ENCODE data around the gene ZNF280D. TPM values are rescaled to one million over a fixed set of nuclear protein-coding genes. Genes with fewer than 3 reads are reported as not detected.
A peak's percentile ranks its signal among the peaks of the same experiment; 100 is the strongest.
"Not testable (repeated sequence)": the region's sequence is repeated elsewhere in the genome, so short reads cannot be mapped to it uniquely, and the experiment has no call there.

Gene ZNF280D
- total RNA-seq, 2 experiments from 2014 or later, result 13.7 to 16.8 TPM

DNA sequence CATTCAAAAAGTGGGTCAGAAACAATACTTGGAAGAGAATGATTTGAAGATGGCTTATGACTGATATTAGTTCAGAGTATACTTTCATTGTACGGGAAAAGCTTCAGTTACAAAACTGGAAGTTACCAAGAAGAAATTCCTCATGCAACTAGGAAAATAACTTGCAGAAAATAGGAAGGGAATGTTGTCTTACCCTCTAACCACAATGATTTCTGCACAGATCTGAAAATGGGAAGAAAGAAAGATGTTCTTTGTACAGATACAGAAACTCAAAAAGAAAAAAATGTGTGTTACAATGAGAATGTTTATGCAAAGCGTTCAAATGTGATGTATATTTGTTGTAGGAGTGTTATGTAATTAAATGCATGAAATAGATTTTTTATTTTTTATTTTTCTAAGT lies 3.7 kb downstream of the ZNF280D start:
- no peak overlapping the region for H3K27ac Mint-ChIP-seq
- H3K27me3 Mint-ChIP-seq (ENCODE audit: low read depth), result no peaks in the 10 kb centered on the region
- peaks cover 44% of the 10 kb centered on the region for H3K4me1 Mint-ChIP-seq (ENCODE audit: low read depth)
- CTCF ChIA-PET, result interaction anchor here (1.7 kb wide), 1 partner anchor 10 kb away, joined by 6 read pairs; no protein-coding TSS in a partner anchor
- intact Hi-C loops (cut with micrococcal nuclease), result no loop called here
- H3K9me3 Mint-ChIP-seq, result no peaks in the 10 kb centered on the region
- H3K4me3 Mint-ChIP-seq, result no peak overlapping the region
- peaks cover 11% of the 10 kb centered on the region for H3K36me3 Mint-ChIP-seq (ENCODE audit: low read depth)
- no peak for DNase-seq

DNA sequence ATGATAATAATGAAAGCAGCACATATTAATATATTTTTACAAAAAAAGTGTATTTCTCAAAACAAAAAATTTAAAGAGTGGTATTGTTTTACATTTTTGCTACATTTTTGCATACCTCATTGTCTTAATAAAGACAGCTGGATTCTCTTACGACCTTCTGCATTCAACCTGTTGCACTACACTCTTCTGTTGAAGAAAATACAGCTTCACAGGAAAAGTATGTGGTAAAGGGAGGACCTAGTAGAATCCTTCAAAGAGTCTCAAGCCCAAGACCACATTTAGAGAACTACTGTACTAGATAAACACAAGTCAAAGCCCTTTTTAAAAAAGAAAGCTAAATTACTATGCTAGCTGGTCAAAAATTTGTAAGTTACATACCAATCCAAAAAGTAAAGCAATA lies 7.9 kb downstream of the ZNF280D start:
- CTCF ChIA-PET, result interaction anchor here (0.6 kb wide), 1 partner anchor 308 kb away, joined by 3 read pairs; no protein-coding TSS in a partner anchor
- no peak for DNase-seq
- Mint-ChIP-seq H3K27ac (no peak overlapping the region), H3K9me3 (no peaks in the 10 kb centered on the region), H3K4me1 (ENCODE audit: low read depth) (peaks cover 48% of the 10 kb centered on the region), H3K27me3 (ENCODE audit: low read depth) (no peaks in the 10 kb centered on the region), H3K4me3 (no peak overlapping the region), H3K36me3 (ENCODE audit: low read depth) (peaks cover 11% of the 10 kb centered on the region)
- intact Hi-C loops (cut with micrococcal nuclease), result no loop called here

GRCh38 chr15:56724232-56724631 lies 9.1 kb downstream of the ZNF280D start:
- H3K4me1 Mint-ChIP-seq (ENCODE audit: low read depth), result peaks cover 50% of the 10 kb centered on the region
- no peak overlapping the region for H3K4me3 Mint-ChIP-seq
- CTCF ChIA-PET, result interaction anchor here (1.0 to 1.4 kb wide), 2 partner anchors 16 to 145 kb away, joined by 3 to 4 read pairs; no protein-coding TSS in a partner anchor
- DNase-seq, result no peak
- no peaks in the 10 kb centered on the region for H3K9me3 Mint-ChIP-seq
- peaks cover 11% of the 10 kb centered on the region for H3K36me3 Mint-ChIP-seq (ENCODE audit: low read depth)
- H3K27ac Mint-ChIP-seq, result no peak overlapping the region
- H3K27me3 Mint-ChIP-seq (ENCODE audit: low read depth), result no peaks in the 10 kb centered on the region
- intact Hi-C loops (cut with micrococcal nuclease), result no loop called here

DNA sequence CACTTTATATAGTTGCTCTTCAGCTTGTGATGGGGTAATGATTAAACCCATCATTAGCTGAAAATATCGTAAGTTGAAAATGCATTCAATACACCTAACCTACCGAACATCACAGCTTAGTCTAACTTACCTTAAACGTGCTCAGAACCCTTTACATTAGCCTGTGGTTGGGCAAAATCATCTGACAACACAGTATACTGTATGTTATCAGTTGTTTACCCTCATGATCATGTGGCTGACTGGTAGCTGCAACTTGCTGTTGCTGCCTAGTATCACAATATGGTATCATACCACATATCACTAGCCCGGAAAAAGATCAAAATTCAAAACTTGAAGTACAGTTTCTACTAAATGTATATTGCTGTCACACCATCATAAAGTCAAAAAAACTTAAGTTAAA lies 9.5 kb downstream of the ZNF280D start:
- Mint-ChIP-seq H3K4me1 (ENCODE audit: low read depth) (peaks cover 48% of the 10 kb centered on the region), H3K4me3 (no peak overlapping the region), H3K27me3 (ENCODE audit: low read depth) (no peaks in the 10 kb centered on the region), H3K27ac (no peak overlapping the region), H3K36me3 (ENCODE audit: low read depth) (peaks cover 11% of the 10 kb centered on the region), H3K9me3 (no peaks in the 10 kb centered on the region)
- intact Hi-C loops (cut with micrococcal nuclease), result no loop called here
- CTCF ChIA-PET, result interaction anchor here (1.0 to 1.4 kb wide), 2 partner anchors 17 to 146 kb away, joined by 3 to 4 read pairs; no protein-coding TSS in a partner anchor
- no peak for DNase-seq

- H3K4me1 Mint-ChIP-seq (ENCODE audit: low read depth), result peaks cover 50% of the 10 kb centered on the region
- CTCF ChIA-PET, result no interaction called here
Observed at GRCh38 chr15:56719774-56720555, 13.3 kb downstream of the ZNF280D start.

DNA sequence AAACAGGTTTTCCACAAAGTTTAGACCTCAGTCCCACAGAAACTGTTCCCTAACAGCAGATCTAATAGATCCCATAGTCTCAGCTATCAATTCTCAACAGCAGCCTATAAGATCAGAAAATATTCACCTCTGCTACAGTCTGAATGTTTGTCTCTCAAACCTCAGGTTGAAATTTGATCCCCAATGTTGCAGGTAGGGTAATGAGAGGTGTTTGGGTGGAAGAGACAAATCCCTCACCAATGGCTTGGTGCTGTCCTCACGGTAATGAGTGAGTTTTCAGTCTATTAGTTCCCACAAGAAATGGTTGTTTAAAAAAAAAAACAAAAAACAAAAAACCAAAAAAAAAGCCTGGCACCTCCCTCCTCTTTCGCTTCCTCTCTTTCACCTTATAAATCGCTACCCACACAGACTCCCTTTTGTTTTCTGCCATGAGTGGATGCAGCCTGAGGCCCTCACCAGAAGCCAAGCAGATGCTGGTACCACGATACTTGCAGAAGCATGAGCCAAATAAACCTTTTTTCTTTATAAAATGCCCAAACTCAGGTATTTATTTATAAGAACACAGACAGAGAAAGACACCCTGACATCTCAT lies 14.2 kb downstream of the ZNF280D start:
- Mint-ChIP-seq H3K27me3 (ENCODE audit: low read depth) (no peaks in the 10 kb centered on the region), H3K36me3 (ENCODE audit: low read depth) (peaks cover 8% of the 10 kb centered on the region), H3K27ac (no peak overlapping the region), H3K4me1 (ENCODE audit: low read depth) (peaks cover 42% of the 10 kb centered on the region), H3K4me3 (no peak overlapping the region), H3K9me3 (no peaks in the 10 kb centered on the region)
- DNase-seq, result no peak
- CTCF ChIA-PET, result no interaction called here
- intact Hi-C loops (cut with micrococcal nuclease), result no loop called here

More at GRCh38 chr15:56719774-56720555, 13.3 kb downstream of the ZNF280D start:
- no peaks in the 10 kb centered on the region for H3K27me3 Mint-ChIP-seq (ENCODE audit: low read depth)
- intact Hi-C loops (cut with micrococcal nuclease), result no loop called here
- H3K4me3 Mint-ChIP-seq, result no peak overlapping the region
- peak; percentile 7 for DNase-seq
- no peak overlapping the region for H3K27ac Mint-ChIP-seq
- H3K9me3 Mint-ChIP-seq, result no peaks in the 10 kb centered on the region
- peaks cover 8% of the 10 kb centered on the region for H3K36me3 Mint-ChIP-seq (ENCODE audit: low read depth)

GRCh38 chr15:56718560-56718959 lies 14.7 kb downstream of the ZNF280D start:
- H3K4me1 Mint-ChIP-seq (ENCODE audit: low read depth), result peaks cover 36% of the 10 kb centered on the region
- no peak overlapping the region for H3K27ac Mint-ChIP-seq
- H3K27me3 Mint-ChIP-seq (ENCODE audit: low read depth), result no peaks in the 10 kb centered on the region
- peaks cover 8% of the 10 kb centered on the region for H3K36me3 Mint-ChIP-seq (ENCODE audit: low read depth)
- H3K4me3 Mint-ChIP-seq, result no peak overlapping the region
- CTCF ChIA-PET, result interaction anchor here (1.3 kb wide), 1 partner anchor 22 kb away, joined by 5 read pairs; no protein-coding TSS in a partner anchor
- no peak for DNase-seq
- intact Hi-C loops (cut with micrococcal nuclease), result no loop called here
- H3K9me3 Mint-ChIP-seq, result no peaks in the 10 kb centered on the region

GRCh38 chr15:56716334-56716733 lies 17.0 kb downstream of the ZNF280D start:
- CTCF ChIA-PET, result no interaction called here
- Mint-ChIP-seq H3K4me1 (ENCODE audit: low read depth) (peaks cover 31% of the 10 kb centered on the region), H3K4me3 (no peak overlapping the region), H3K27me3 (ENCODE audit: low read depth) (no peaks in the 10 kb centered on the region), H3K9me3 (no peaks in the 10 kb centered on the region), H3K27ac (no peak overlapping the region), H3K36me3 (ENCODE audit: low read depth) (peaks cover 4% of the 10 kb centered on the region)
- no peak for DNase-seq
- intact Hi-C loops (cut with micrococcal nuclease), result no loop called here

- intact Hi-C loops (cut with micrococcal nuclease), result no loop called here
- CTCF ChIA-PET, result no interaction called here
- no peak for DNase-seq
Observed at GRCh38 chr15:56715220-56715619, 18.1 kb downstream of the ZNF280D start.

DNA sequence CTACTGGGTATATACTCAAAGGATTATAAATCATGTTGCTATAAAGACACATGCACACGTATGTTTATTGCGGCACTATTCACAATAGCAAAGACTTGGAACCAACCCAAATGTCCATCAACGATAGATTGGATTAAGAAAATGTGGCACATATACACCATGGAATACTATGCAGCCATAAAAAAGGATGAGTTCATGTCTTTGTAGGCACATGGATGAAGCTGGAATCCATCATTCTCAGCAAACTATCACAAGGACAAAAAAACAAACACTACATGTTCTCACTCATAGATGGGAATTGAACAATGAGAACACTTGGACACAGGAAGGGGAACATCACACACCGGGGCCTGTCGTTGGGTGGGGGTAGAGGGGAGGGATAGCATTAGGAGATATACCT lies 23.8 kb downstream of the ZNF280D start:
- H3K4me3 Mint-ChIP-seq; H3K9me3 Mint-ChIP-seq; CTCF ChIA-PET; DNase-seq; intact Hi-C loops (cut with micrococcal nuclease); H3K27ac Mint-ChIP-seq; H3K4me1 Mint-ChIP-seq (ENCODE audit: low read depth); H3K27me3 Mint-ChIP-seq (ENCODE audit: low read depth): not testable (repeated sequence)
- peaks cover 12% of the 10 kb centered on the region for H3K36me3 Mint-ChIP-seq (ENCODE audit: low read depth)

More at GRCh38 chr15:56715220-56715619, 18.1 kb downstream of the ZNF280D start:
- H3K4me1 Mint-ChIP-seq (ENCODE audit: low read depth), result peaks cover 25% of the 10 kb centered on the region
- peaks cover 3% of the 10 kb centered on the region for H3K36me3 Mint-ChIP-seq (ENCODE audit: low read depth)
- no peak overlapping the region for H3K27ac Mint-ChIP-seq
- H3K4me3 Mint-ChIP-seq, result no peak overlapping the region
- no peaks in the 10 kb centered on the region for H3K27me3 Mint-ChIP-seq (ENCODE audit: low read depth)
- no peaks in the 10 kb centered on the region for H3K9me3 Mint-ChIP-seq

GRCh38 chr15:56699743-56700142 lies 33.6 kb downstream of the ZNF280D start:
- no peaks in the 10 kb centered on the region for H3K9me3 Mint-ChIP-seq
- no peaks in the 10 kb centered on the region for H3K4me1 Mint-ChIP-seq (ENCODE audit: low read depth)
- DNase-seq, result peak; percentile 6
- peaks cover 25% of the 10 kb centered on the region for H3K36me3 Mint-ChIP-seq (ENCODE audit: low read depth)
- no peaks in the 10 kb centered on the region for H3K27me3 Mint-ChIP-seq (ENCODE audit: low read depth)
- no peak overlapping the region for H3K27ac Mint-ChIP-seq
- H3K4me3 Mint-ChIP-seq, result no peak overlapping the region
- intact Hi-C loops (cut with micrococcal nuclease), result no loop called here
- CTCF ChIA-PET, result no interaction called here

DNA sequence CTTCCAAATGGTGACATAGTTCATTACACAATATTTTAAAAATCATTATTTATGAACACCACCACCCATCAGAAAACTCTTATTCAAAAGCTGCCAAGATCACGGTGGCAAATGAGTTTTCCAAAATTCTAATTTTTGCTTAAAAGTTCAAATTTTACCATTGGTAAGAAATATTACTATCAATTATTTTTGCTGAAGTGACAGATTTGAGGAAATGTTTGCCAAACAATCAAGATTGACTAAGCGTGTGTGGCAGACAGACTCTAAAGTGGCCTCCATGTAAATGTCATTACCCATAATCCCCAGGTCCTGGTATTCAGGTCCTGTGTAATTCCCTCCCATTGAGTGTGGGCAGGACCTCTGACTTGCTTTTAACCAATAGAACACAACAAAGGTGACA lies 35.0 kb downstream of the ZNF280D start:
- Mint-ChIP-seq H3K4me3 (no peak overlapping the region), H3K27me3 (ENCODE audit: low read depth) (no peaks in the 10 kb centered on the region), H3K4me1 (ENCODE audit: low read depth) (no peaks in the 10 kb centered on the region), H3K9me3 (no peaks in the 10 kb centered on the region), H3K36me3 (ENCODE audit: low read depth) (peaks cover 19% of the 10 kb centered on the region), H3K27ac (no peak overlapping the region)
- CTCF ChIA-PET, result no interaction called here
- intact Hi-C loops (cut with micrococcal nuclease), result no loop called here
- DNase-seq, result no peak

GRCh38 chr15:56693761-56694160 lies 39.5 kb downstream of the ZNF280D start:
- no peaks in the 10 kb centered on the region for H3K9me3 Mint-ChIP-seq
- H3K27me3 Mint-ChIP-seq (ENCODE audit: low read depth), result no peaks in the 10 kb centered on the region
- H3K27ac Mint-ChIP-seq, result no peak overlapping the region
- CTCF ChIA-PET, result no interaction called here
- no peak overlapping the region for H3K4me3 Mint-ChIP-seq
- intact Hi-C loops (cut with micrococcal nuclease), result no loop called here
- H3K4me1 Mint-ChIP-seq (ENCODE audit: low read depth), result no peaks in the 10 kb centered on the region
- DNase-seq, result no peak
- peaks cover 7% of the 10 kb centered on the region for H3K36me3 Mint-ChIP-seq (ENCODE audit: low read depth)

Measured in activated naive CD4-positive, alpha-beta T cell treated with anti-CD3 and anti-CD28 coated beads for 36 hours (primary cell).